HEK293 (cell line): ENCODE data around the gene SOX12.

Experiments
- BCL11A ChIP-seq: fragments of 450-650 bp; formaldehyde crosslinking; IDR thresholded peaks from 2 replicates; pipeline ENCODE4 v1.5.1; 2016; ENCODE audit warnings: low read depth, missing biosample characterization, missing genetic modification characterization
- CTCF ChIP-seq: fragments of 450-650 bp; formaldehyde crosslinking; IDR thresholded peaks from 2 replicates; pipeline ENCODE4 v1.5.1; 2016; ENCODE audit warnings: missing biosample characterization, missing genetic modification characterization
- KLF1 ChIP-seq: fragments of 450-650 bp; formaldehyde crosslinking; IDR thresholded peaks from 2 replicates; pipeline ENCODE4 v1.5.1; 2016; ENCODE audit warnings: missing biosample characterization, missing genetic modification characterization
- TSHZ1 ChIP-seq: fragments of 450-650 bp; formaldehyde crosslinking; IDR thresholded peaks from 2 replicates; pipeline ENCODE4 v1.5.1; 2016; ENCODE audit warnings: missing biosample characterization, missing genetic modification characterization, borderline replicate concordance
- WT1 ChIP-seq: fragments of 450-650 bp; formaldehyde crosslinking; IDR thresholded peaks from 2 replicates; pipeline ENCODE4 v1.5.1; 2016; ENCODE audit warnings: missing biosample characterization, missing genetic modification characterization
- ZBTB6 ChIP-seq: fragments of 450-650 bp; formaldehyde crosslinking; IDR thresholded peaks from 2 replicates; pipeline ENCODE4 v1.5.1; 2017; ENCODE audit warnings: missing biosample characterization, missing genetic modification characterization
- ZEB2 ChIP-seq: fragments of 450-650 bp; formaldehyde crosslinking; IDR thresholded peaks from 2 replicates; pipeline ENCODE4 v1.5.1; 2016; ENCODE audit warnings: missing biosample characterization, missing genetic modification characterization
- ZNF155 ChIP-seq: fragments of 450-650 bp; formaldehyde crosslinking; IDR thresholded peaks from 2 replicates; pipeline ENCODE4 v1.5.1; 2016; ENCODE audit warnings: missing biosample characterization, missing genetic modification characterization
- ZNF24 ChIP-seq: fragments of 450-650 bp; formaldehyde crosslinking; IDR thresholded peaks from 2 replicates; pipeline ENCODE4 v1.5.1; 2016; ENCODE audit warnings: missing biosample characterization, missing genetic modification characterization
- ZNF266 ChIP-seq: fragments of 450-650 bp; formaldehyde crosslinking; IDR thresholded peaks from 2 replicates; pipeline ENCODE4 v1.5.1; 2016; ENCODE audit warnings: missing biosample characterization, missing genetic modification characterization, low read depth
- ZNF426 ChIP-seq: fragments of 450-650 bp; formaldehyde crosslinking; IDR thresholded peaks from 2 replicates; pipeline ENCODE4 v1.5.1; 2017; ENCODE audit warnings: missing biosample characterization, missing genetic modification characterization, mild to moderate bottlenecking, inconsistent platforms, moderate library complexity
- ZNF521 ChIP-seq: fragments of 450-650 bp; formaldehyde crosslinking; IDR thresholded peaks from 2 replicates; pipeline ENCODE4 v1.5.1; 2017; ENCODE audit warnings: missing biosample characterization, mild to moderate bottlenecking, missing genetic modification characterization
- ZNF585B ChIP-seq: fragments of 450-650 bp; formaldehyde crosslinking; IDR thresholded peaks from 2 replicates; pipeline ENCODE4 v1.5.1; 2016; ENCODE audit warnings: missing biosample characterization, missing genetic modification characterization
- ZNF76 ChIP-seq: fragments of 450-650 bp; formaldehyde crosslinking; IDR thresholded peaks from 2 replicates; pipeline ENCODE4; 2016; ENCODE audit warnings: low read depth, missing biosample characterization, missing genetic modification characterization, borderline replicate concordance
- ZSCAN30 ChIP-seq: fragments of 450-650 bp; IDR thresholded peaks from 2 replicates; pipeline ENCODE4 v1.5.1; 2018; ENCODE audit warnings: missing biosample characterization, mild to moderate bottlenecking, missing genetic modification characterization, moderate library complexity
- ZSCAN5A ChIP-seq: fragments of 450-650 bp; formaldehyde crosslinking; IDR thresholded peaks from 2 replicates; pipeline ENCODE4 v1.5.1; 2016; ENCODE audit warnings: missing biosample characterization, missing genetic modification characterization
- TF ChIP-seq, protein P1 (sequence below): fragments of 450-650 bp; formaldehyde crosslinking; IDR thresholded peaks from 2 replicates; pipeline ENCODE4 v1.5.1; 2016; ENCODE audit warnings: missing biosample characterization, missing genetic modification characterization
- TF ChIP-seq, protein P2 (sequence below): fragments of 450-650 bp; formaldehyde crosslinking; IDR thresholded peaks from 2 replicates; pipeline ENCODE4 v1.5.1; 2017; ENCODE audit warnings: missing biosample characterization, mild to moderate bottlenecking, missing genetic modification characterization, moderate library complexity
- TF ChIP-seq, protein P3 (sequence below): sonication (generic); formaldehyde crosslinking; IDR thresholded peaks from 2 replicates; pipeline ENCODE4 v1.8.1; 2022; ENCODE audit warnings: mild to moderate bottlenecking, moderate library complexity, missing genetic modification reagents

SOX12 gene

GRCh38 chr20:324177-325044, 941 bp upstream of the SOX12 start (continued):
- 0 out of 2 replicates have a peak, but pooled peaks have one; percentile 64 for TF ChIP-seq ZSCAN5A
- TF ChIP-seq CTCF (tag by site-specific recombination) = peak; percentile 87
- TF ChIP-seq, protein P1, sequence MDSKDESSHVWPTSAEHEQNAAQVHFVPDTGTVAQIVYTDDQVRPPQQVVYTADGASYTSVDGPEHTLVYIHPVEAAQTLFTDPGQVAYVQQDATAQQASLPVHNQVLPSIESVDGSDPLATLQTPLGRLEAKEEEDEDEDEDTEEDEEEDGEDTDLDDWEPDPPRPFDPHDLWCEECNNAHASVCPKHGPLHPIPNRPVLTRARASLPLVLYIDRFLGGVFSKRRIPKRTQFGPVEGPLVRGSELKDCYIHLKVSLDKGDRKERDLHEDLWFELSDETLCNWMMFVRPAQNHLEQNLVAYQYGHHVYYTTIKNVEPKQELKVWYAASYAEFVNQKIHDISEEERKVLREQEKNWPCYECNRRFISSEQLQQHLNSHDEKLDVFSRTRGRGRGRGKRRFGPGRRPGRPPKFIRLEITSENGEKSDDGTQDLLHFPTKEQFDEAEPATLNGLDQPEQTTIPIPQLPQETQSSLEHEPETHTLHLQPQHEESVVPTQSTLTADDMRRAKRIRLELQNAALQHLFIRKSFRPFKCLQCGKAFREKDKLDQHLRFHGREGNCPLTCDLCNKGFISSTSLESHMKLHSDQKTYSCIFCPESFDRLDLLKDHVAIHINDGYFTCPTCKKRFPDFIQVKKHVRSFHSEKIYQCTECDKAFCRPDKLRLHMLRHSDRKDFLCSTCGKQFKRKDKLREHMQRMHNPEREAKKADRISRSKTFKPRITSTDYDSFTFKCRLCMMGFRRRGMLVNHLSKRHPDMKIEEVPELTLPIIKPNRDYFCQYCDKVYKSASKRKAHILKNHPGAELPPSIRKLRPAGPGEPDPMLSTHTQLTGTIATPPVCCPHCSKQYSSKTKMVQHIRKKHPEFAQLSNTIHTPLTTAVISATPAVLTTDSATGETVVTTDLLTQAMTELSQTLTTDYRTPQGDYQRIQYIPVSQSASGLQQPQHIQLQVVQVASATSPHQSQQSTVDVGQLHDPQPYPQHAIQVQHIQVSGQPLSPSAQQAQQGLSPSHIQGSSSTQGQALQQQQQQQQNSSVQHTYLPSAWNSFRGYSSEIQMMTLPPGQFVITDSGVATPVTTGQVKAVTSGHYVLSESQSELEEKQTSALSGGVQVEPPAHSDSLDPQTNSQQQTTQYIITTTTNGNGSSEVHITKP (tag by site-specific recombination) = peak; percentile 98
- peak; percentile 15; the same call in 1 of the 2 replicates for TF ChIP-seq TSHZ1 (tag by site-specific recombination)
- TF ChIP-seq ZNF521 (tag by site-specific recombination) = no peak
- TF ChIP-seq ZNF266 (tag by site-specific recombination) = no peak
- TF ChIP-seq KLF1 (tag by site-specific recombination) = peak; percentile 100
- peak; percentile 51; the same call in 1 of the 2 replicates for TF ChIP-seq ZNF24 (tag by site-specific recombination)
- TF ChIP-seq ZSCAN30 = no peak
- TF ChIP-seq ZNF426 (tag by site-specific recombination) = no peak
- TF ChIP-seq WT1 (tag by site-specific recombination) = peak; percentile 77
- peak; percentile 91 for TF ChIP-seq ZEB2
- TF ChIP-seq, protein P2, sequence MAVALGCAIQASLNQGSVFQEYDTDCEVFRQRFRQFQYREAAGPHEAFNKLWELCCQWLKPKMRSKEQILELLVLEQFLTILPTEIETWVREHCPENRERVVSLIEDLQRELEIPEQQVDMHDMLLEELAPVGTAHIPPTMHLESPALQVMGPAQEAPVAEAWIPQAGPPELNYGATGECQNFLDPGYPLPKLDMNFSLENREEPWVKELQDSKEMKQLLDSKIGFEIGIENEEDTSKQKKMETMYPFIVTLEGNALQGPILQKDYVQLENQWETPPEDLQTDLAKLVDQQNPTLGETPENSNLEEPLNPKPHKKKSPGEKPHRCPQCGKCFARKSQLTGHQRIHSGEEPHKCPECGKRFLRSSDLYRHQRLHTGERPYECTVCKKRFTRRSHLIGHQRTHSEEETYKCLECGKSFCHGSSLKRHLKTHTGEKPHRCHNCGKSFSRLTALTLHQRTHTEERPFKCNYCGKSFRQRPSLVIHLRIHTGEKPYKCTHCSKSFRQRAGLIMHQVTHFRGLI = peak; percentile 73; the same call in 1 of the 2 replicates
- TF ChIP-seq ZNF585B (tag by site-specific recombination) = no peak
- peak; percentile 22; the same call in 1 of the 2 replicates for TF ChIP-seq ZBTB6 (tag by site-specific recombination)
- TF ChIP-seq ZNF155 (tag by site-specific recombination) = no peak
- peak; percentile 46; the same call in 1 of the 2 replicates for TF ChIP-seq ZNF76 (tag by site-specific recombination)
- TF ChIP-seq BCL11A (tag by site-specific recombination) = no peak
- TF ChIP-seq, protein P3, sequence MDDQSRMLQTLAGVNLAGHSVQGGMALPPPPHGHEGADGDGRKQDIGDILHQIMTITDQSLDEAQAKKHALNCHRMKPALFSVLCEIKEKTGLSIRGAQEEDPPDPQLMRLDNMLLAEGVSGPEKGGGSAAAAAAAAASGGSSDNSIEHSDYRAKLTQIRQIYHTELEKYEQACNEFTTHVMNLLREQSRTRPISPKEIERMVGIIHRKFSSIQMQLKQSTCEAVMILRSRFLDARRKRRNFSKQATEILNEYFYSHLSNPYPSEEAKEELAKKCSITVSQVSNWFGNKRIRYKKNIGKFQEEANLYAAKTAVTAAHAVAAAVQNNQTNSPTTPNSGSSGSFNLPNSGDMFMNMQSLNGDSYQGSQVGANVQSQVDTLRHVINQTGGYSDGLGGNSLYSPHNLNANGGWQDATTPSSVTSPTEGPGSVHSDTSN (CRISPR knock-in tag) = 0 out of 2 replicates have a peak, but pooled peaks have one; percentile 21
